ENCODE data around the gene USP54. TPM values are rescaled to one million over a fixed set of nuclear protein-coding genes. Genes with fewer than 3 reads are reported as not detected.

Gene USP54
- total and polyA plus RNA-seq, 2 experiments from 2014 or later, result 15.1 to 27.4 TPM

GRCh38 chr10:73559590-73559989, 31.6 kb downstream of the USP54 start (continued):
- no peak for TF ChIP-seq CREB1 (CRISPR knock-in tag; IDR thresholded peaks at IDR 0.05; ENCODE audit: low read depth)
- TF ChIP-seq NANOG (IDR thresholded peaks at IDR 0.05; ENCODE audit: borderline replicate concordance), result no peak
- no peak for TF ChIP-seq ETS1 (IDR thresholded peaks at IDR 0.05)
- no peak for TF ChIP-seq POLR2AphosphoS5 (IDR thresholded peaks at IDR 0.05; ENCODE audit: low read depth)
- TF ChIP-seq REST (IDR thresholded peaks at IDR 0.05; ENCODE audit: unreplicated experiment), result no peak
- no peak for TF ChIP-seq EZH2 (IDR thresholded peaks at IDR 0.05; ENCODE audit: low read depth, unreplicated experiment)
- TF ChIP-seq STAT1 (IDR thresholded peaks at IDR 0.05; ENCODE audit: unreplicated experiment), result no peak

GRCh38 chr10:73556855-73557254, 34.3 kb downstream of the USP54 start:
- H3K4me3 ChIP-seq, result no peak overlapping the region
- no peak overlapping the region for H3K4me2 ChIP-seq
- no peak overlapping the region for H3K4me3 Mint-ChIP-seq
- no peaks in the 10 kb centered on the region for H4K20me1 ChIP-seq (replicated peaks; ENCODE audit: insufficient read depth)
- H3K4me1 Mint-ChIP-seq, result no peaks in the 10 kb centered on the region
- no peaks in the 10 kb centered on the region for H3K79me2 ChIP-seq (replicated peaks; ENCODE audit: insufficient read depth)
- H3K27ac ChIP-seq (ENCODE audit: low read depth), result no peak overlapping the region
- TF ChIP-seq ZNF114 (CRISPR knock-in tag; IDR thresholded peaks at IDR 0.05), result no peak
- TF ChIP-seq REST (IDR thresholded peaks at IDR 0.05; ENCODE audit: unreplicated experiment), result no peak
- TF ChIP-seq POLR2AphosphoS5 (IDR thresholded peaks at IDR 0.05; ENCODE audit: low read depth), result no peak
- TF ChIP-seq CTCF (conservative IDR thresholded peaks at IDR 0.05; ENCODE audit: low read depth in 2 of 2), result no peak
- H3K36me3 Mint-ChIP-seq (ENCODE audit: low read depth), result peaks cover 7% of the 10 kb centered on the region; the same call in 2 of the 3 replicates
- H3K4me1 ChIP-seq (ENCODE audit: insufficient read depth), result no peaks in the 10 kb centered on the region
- H3K9me3 Mint-ChIP-seq, result no peaks in the 10 kb centered on the region
- DNase-seq (ENCODE audit: low spot score) (no peak), ATAC-seq (no peak)
- no peak overlapping the region for H3K27ac Mint-ChIP-seq
- no peaks in the 10 kb centered on the region for H3K27me3 ChIP-seq (ENCODE audit: insufficient read depth)
- no peak overlapping the region for H2AFZ ChIP-seq
- no peaks in the 10 kb centered on the region for H3K36me3 ChIP-seq (ENCODE audit: insufficient read depth)
- H3K27me3 Mint-ChIP-seq (ENCODE audit: insufficient read depth, low read depth, poor library complexity), result peaks cover 2% of the 10 kb centered on the region
- H3K9me2 ChIP-seq (ENCODE audit: insufficient read depth), result no peaks in the 10 kb centered on the region
- no peaks in the 10 kb centered on the region for H3F3A ChIP-seq (replicated peaks; ENCODE audit: low read depth)

Data from GM23338 (cell line).